Mesenchymal stem cell (in vitro differentiated cells and primary cell): ENCODE results near the gene PTPN20.
A peak's percentile ranks its signal among the peaks of the same experiment; 100 is the strongest.

Experiments
- DNase-seq: peaks from one replicate; pipeline ENCODE4 v3.0.0-alpha.2; 2013
- H2AFZ ChIP-seq: one replicate; pipeline ENCODE4 v1.6.1; 2013; ENCODE audit warnings: low read depth, mild to moderate bottlenecking, control low read depth, inconsistent platforms, low read length, moderate library complexity
- H2AK5ac ChIP-seq: 2 replicates; pipeline ENCODE4 v1.6.1; 2013; ENCODE audit warnings: low read length, moderate library complexity, mild to moderate bottlenecking, inconsistent platforms; ENCODE audit not compliant: severe bottlenecking
- H2BK120ac ChIP-seq: one replicate; pipeline ENCODE4 v1.6.1; 2013; ENCODE audit warnings: low read depth, mild to moderate bottlenecking, inconsistent platforms, low read length, moderate library complexity
- H2BK12ac ChIP-seq, 2 experiments: one replicate each; pipeline ENCODE4 v1.6.1; 2013; ENCODE audit warnings: inconsistent platforms in 2 of 2, low read length in 2 of 2, mild to moderate bottlenecking in 2 of 2, moderate library complexity in 2 of 2, control low read depth in 1 of 2
- H2BK15ac ChIP-seq: one replicate; pipeline ENCODE4 v1.6.1; 2013; ENCODE audit warnings: mild to moderate bottlenecking, low read depth, inconsistent platforms; ENCODE audit not compliant: poor library complexity, severe bottlenecking
- H2BK5ac ChIP-seq: 2 replicates; pipeline ENCODE4 v1.6.1; 2013; ENCODE audit warnings: low read depth, mild to moderate bottlenecking, low read length, control low read depth, inconsistent platforms; ENCODE audit not compliant: poor library complexity, severe bottlenecking
- H3K14ac ChIP-seq, 2 experiments: one replicate each; pipeline ENCODE4 v1.6.1; 2013; ENCODE audit warnings: inconsistent platforms in 2 of 2, low read length in 2 of 2, control low read depth in 1 of 2, mild to moderate bottlenecking in 1 of 2, moderate library complexity in 1 of 2
- H3K18ac ChIP-seq, 2 experiments: one replicate each; pipeline ENCODE4 v1.6.1; 2013; ENCODE audit warnings: inconsistent platforms in 2 of 2, low read length in 2 of 2, control low read depth in 1 of 2, low read depth in 1 of 2, mild to moderate bottlenecking in 1 of 2
- H3K23ac ChIP-seq, 2 experiments: one replicate each; pipeline ENCODE4 v1.6.1; 2013; ENCODE audit warnings: inconsistent platforms in 2 of 2, low read length in 2 of 2, mild to moderate bottlenecking in 2 of 2, moderate library complexity in 2 of 2, control low read depth in 1 of 2
- H3K27ac ChIP-seq: 2 replicates; pipeline ENCODE4 v1.5.1; 2013; ENCODE audit warnings: mild to moderate bottlenecking, moderate library complexity, low read length, control low read depth, inconsistent platforms; ENCODE audit not compliant: poor library complexity, severe bottlenecking
- H3K27me3 ChIP-seq, 2 experiments: 2 replicates each; pipeline versions ENCODE4 v1.6.1 to v1.7.0; 2013; ENCODE audit warnings: low read length in 2 of 2, mild to moderate bottlenecking in 2 of 2, moderate library complexity in 2 of 2, control low read depth in 1 of 2, inconsistent platforms in 1 of 2; ENCODE audit not compliant: control insufficient read depth in 1 of 2, insufficient read depth in 1 of 2
- H3K36me3 ChIP-seq, 2 experiments: 2 replicates each; pipeline versions ENCODE4 v1.6.1 to v1.7.0; 2013; ENCODE audit warnings: low read length in 2 of 2, control low read depth in 1 of 2, inconsistent platforms in 1 of 2, low read depth in 1 of 2, mild to moderate bottlenecking in 1 of 2; ENCODE audit not compliant: insufficient read depth in 2 of 2, control insufficient read depth in 1 of 2
- H3K4ac ChIP-seq, 2 experiments: one replicate each; pipeline ENCODE4 v1.6.1; 2013; ENCODE audit warnings: inconsistent platforms in 2 of 2, low read length in 2 of 2, mild to moderate bottlenecking in 2 of 2, moderate library complexity in 2 of 2, control low read depth in 1 of 2, low read depth in 1 of 2
- H3K4me1 ChIP-seq: 2 replicates; pipeline ENCODE4 v1.6.1; 2013; ENCODE audit warnings: low read depth, low read length, control low read depth; ENCODE audit not compliant: control insufficient read depth, insufficient read depth
- H3K4me2 ChIP-seq: 2 replicates; pipeline ENCODE4 v1.6.1; 2013; ENCODE audit warnings: low read length, mild to moderate bottlenecking, inconsistent platforms; ENCODE audit not compliant: poor library complexity, severe bottlenecking
- H3K4me3 ChIP-seq, 2 experiments: 2 replicates each; pipeline versions ENCODE4 v1.5.1 to v1.7.0; 2013; ENCODE audit warnings: low read length in 2 of 2, mild to moderate bottlenecking in 2 of 2, control low read depth in 1 of 2, low read depth in 1 of 2; ENCODE audit not compliant: insufficient read depth in 1 of 2
- H3K79me1 ChIP-seq: replicated peaks from 2 replicates; pipeline ENCODE4 v1.6.1; 2013; ENCODE audit warnings: mild to moderate bottlenecking, control low read depth, low read length, inconsistent platforms; ENCODE audit not compliant: poor library complexity, severe bottlenecking
- H3K9ac ChIP-seq: 2 replicates; pipeline ENCODE4 v1.7.0; 2013; ENCODE audit warnings: mild to moderate bottlenecking, low read length, moderate library complexity
- H3K9me3 ChIP-seq: 2 replicates; pipeline ENCODE4 v1.7.0; 2013; ENCODE audit warnings: mild to moderate bottlenecking, low read length; ENCODE audit not compliant: control insufficient read depth
- H4K8ac ChIP-seq: one replicate; pipeline ENCODE4 v1.6.1; 2013; ENCODE audit warnings: inconsistent platforms, mild to moderate bottlenecking, low read length, moderate library complexity
- H4K91ac ChIP-seq: one replicate; pipeline ENCODE4 v1.6.1; 2013; ENCODE audit warnings: mild to moderate bottlenecking, low read length, inconsistent platforms
- WGBS: methylation state at CpG from one replicate; pipeline ENCODE4 v1.1.7; 2013; ENCODE audit warnings: mixed read lengths; 5-methylcytosine and 5-hydroxymethylcytosine counted together

Gene PTPN20

DNA sequence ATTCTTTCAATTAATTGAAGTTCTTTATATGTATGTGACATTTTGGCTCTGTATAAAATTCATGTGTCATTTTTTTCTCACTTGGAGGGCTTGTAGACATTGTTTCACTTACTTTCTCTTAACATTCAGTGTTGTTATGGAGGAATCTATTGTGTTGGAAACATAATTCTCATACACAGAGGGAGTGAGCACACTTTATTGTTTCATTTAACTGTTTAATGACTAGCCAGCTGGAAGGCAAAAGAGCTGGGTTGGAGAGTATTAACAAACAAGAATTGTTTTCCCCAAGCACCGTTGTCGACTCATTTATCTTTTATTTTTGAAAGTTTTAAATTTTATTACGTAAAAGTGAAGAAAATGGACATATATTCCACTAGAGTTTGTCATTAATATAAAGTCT, 98.8 kb downstream of the PTPN20 start:
- Histone ChIP-seq H3K14ac (no peak overlapping the region), H2AK5ac (no peak overlapping the region), H2BK12ac (no peak overlapping the region), H3K79me1 (no peaks in the 10 kb centered on the region), H4K91ac (no peak overlapping the region), H3K27ac (no peak overlapping the region), H3K23ac (no peak overlapping the region), H3K9ac (no peak overlapping the region), H3K4me1 (no peaks in the 10 kb centered on the region), H3K18ac (no peak overlapping the region), H3K4me3 (no peak overlapping the region), H3K4me2 (no peak overlapping the region), H2BK120ac (no peak overlapping the region), H4K8ac (no peak overlapping the region), H3K9me3 (no peaks in the 10 kb centered on the region), H3K36me3 (no peaks in the 10 kb centered on the region), H2BK15ac (no peak overlapping the region), H2AFZ (no peak overlapping the region), H3K4ac (no peak overlapping the region), H2BK5ac (no peak overlapping the region), H3K27me3 (peaks cover 0 to 11% of the 10 kb centered on the region in 2 experiments)
- no peak for DNase-seq
- 100% methylated on average over 1 of the region's 3 CpGs for WGBS

DNA sequence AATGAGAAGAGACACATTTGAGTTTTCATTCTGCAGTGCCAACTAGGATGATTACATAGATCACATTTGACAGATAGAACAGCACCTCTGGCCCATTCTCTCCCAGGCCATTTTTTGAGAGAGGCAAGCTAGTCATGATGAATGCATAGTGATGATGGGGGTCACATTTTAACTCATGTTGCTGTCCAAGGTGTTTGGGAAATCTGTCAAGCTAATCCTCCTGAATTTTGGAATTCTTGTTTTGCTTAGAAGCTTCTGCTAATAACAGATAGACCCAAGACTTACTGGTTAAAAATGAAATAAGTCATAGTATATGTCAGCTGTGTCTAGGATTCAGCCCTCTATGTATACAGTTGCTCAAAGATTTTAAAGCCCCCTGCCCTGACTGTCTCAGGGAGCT, 101.0 kb downstream of the PTPN20 start:
- DNase-seq: no peak

GRCh38 chr10:47013507-47014154, 102.4 kb downstream of the PTPN20 start:
- H3K14ac ChIP-seq: no peak overlapping the region

More for the DNA sequence above, 101.0 kb downstream of the PTPN20 start:
- Histone ChIP-seq H2AFZ (no peak overlapping the region), H3K36me3 (no peaks in the 10 kb centered on the region), H2AK5ac (no peak overlapping the region), H3K9ac (no peak overlapping the region), H3K23ac (no peak overlapping the region), H3K18ac (no peak overlapping the region), H3K79me1 (no peaks in the 10 kb centered on the region), H4K8ac (no peak overlapping the region), H3K14ac (no peak overlapping the region), H2BK15ac (no peak overlapping the region), H2BK5ac (no peak overlapping the region), H3K4me3 (no peak overlapping the region), H3K27me3 (peaks cover 0 to 13% of the 10 kb centered on the region in 2 experiments), H2BK120ac (no peak overlapping the region), H3K4ac (no peak overlapping the region), H3K4me1 (no peaks in the 10 kb centered on the region), H2BK12ac (no peak overlapping the region), H3K27ac (no peak overlapping the region), H4K91ac (no peak overlapping the region), H3K9me3 (no peaks in the 10 kb centered on the region), H3K4me2 (no peak overlapping the region)

DNA sequence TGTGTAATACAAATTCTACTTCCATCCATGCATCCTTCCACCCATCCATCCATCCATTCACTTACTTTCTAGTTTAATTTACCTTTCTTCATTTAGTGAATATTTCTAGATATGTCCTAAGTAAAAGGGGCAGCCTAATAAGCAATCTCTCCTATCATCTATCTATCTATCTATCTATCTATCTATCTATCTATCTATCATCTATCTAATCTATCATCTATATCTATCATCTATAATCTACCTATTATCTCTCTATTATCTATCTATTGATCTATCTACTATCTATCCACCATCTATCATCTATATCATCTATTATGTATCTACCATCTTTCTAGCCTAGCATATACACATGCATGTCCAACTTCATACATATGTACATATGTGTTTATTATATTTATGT, 104.2 kb downstream of the PTPN20 start:
- H4K91ac ChIP-seq: no peak overlapping the region
- no peak for DNase-seq
- H3K36me3 ChIP-seq: no peaks in the 10 kb centered on the region
- H2AFZ ChIP-seq: no peak overlapping the region
- no peaks in the 10 kb centered on the region for H3K9me3 ChIP-seq
- no peak overlapping the region for H3K23ac ChIP-seq
- H2AK5ac ChIP-seq: no peak overlapping the region
- H2BK120ac ChIP-seq: no peak overlapping the region
- H3K79me1 ChIP-seq: no peaks in the 10 kb centered on the region
- H3K18ac ChIP-seq: no peak overlapping the region
- no peak overlapping the region for H4K8ac ChIP-seq
- no peak overlapping the region for H2BK15ac ChIP-seq
- H2BK5ac ChIP-seq: no peak overlapping the region
- H3K4me3 ChIP-seq: no peak overlapping the region
- no peak overlapping the region for H3K27ac ChIP-seq
- peaks cover 0 to 19% of the 10 kb centered on the region in 2 experiments for H3K27me3 ChIP-seq
- H3K4me1 ChIP-seq: no peaks in the 10 kb centered on the region
- no peak overlapping the region for H2BK12ac ChIP-seq
- no peak overlapping the region for H3K9ac ChIP-seq
- no peak overlapping the region for H3K14ac ChIP-seq
- H3K4ac ChIP-seq: no peak overlapping the region
- H3K4me2 ChIP-seq: no peak overlapping the region

More at GRCh38 chr10:47013507-47014154, 102.4 kb downstream of the PTPN20 start:
- Histone ChIP-seq H3K9ac (peak overlapping the region; percentile 58), H2AFZ (no peak overlapping the region), H2AK5ac (no peak overlapping the region), H3K23ac (no peak overlapping the region), H3K4me1 (no peaks in the 10 kb centered on the region), H2BK12ac (no peak overlapping the region), H3K79me1 (no peaks in the 10 kb centered on the region), H3K4me3 (no peak overlapping the region), H2BK120ac (no peak overlapping the region), H3K4me2 (no peak overlapping the region), H2BK5ac (no peak overlapping the region), H3K4ac (no peak overlapping the region), H4K91ac (no peak overlapping the region), H3K27ac (no peak overlapping the region), H3K27me3 (peaks cover 0 to 15% of the 10 kb centered on the region in 2 experiments), H3K18ac (no peak overlapping the region), H4K8ac (no peak overlapping the region), H2BK15ac (no peak overlapping the region), H3K9me3 (no peaks in the 10 kb centered on the region), H3K36me3 (no peaks in the 10 kb centered on the region)
- no peak for DNase-seq
- 66% methylated on average over 14 of the region's 14 CpGs for WGBS
